PC-3 (cell line): ENCODE data around the gene GLDC. TPM values are rescaled to one million over a fixed set of nuclear protein-coding genes. Genes with fewer than 3 reads are reported as not detected.

Source experiments
- ATAC-seq: fragments of 200-7000 bp; cut with Tn5 transposase; 2 replicates; pipeline ENCODE4 v1.9.1; 2020; ENCODE audit warnings: mild to moderate bottlenecking, moderate library complexity
- BruUV-seq: library from RNA; stranded (reverse); fragments of 400-500 nt; replicated peaks from 2 replicates; lab custom pipeline; 2021; lab: Mats Ljungman, UMichigan
- CTCF ChIA-PET: fragments of 300-600 bp; sonication (Branson Sonifier 250); formaldehyde crosslinking; loops from one replicate; lab custom pipeline; 2022; ENCODE audit warnings: antibody characterized with exemption; lab: Charles Lee
- POLR2A ChIA-PET: fragments of 300-600 bp; sonication (Branson Sonifier 250); formaldehyde crosslinking; loops from one replicate; lab custom pipeline; 2022; ENCODE audit warnings: antibody characterized with exemption; ENCODE audit not compliant: unreplicated experiment; lab: Charles Lee
- DNase-seq: peaks from one replicate; pipeline ENCODE4 v3.0.0-alpha.2; 2015
- H2AFZ ChIP-seq: fragments of 300-600 bp; sonication (generic); 2 replicates; pipeline ENCODE4 v1.6.0; 2016; ENCODE audit warnings: antibody characterized with exemption, low read length
- H3F3A ChIP-seq: fragments of 300-600 bp; sonication (generic); one replicate; pipeline ENCODE4 v1.6.0; 2017; ENCODE audit warnings: antibody characterized with exemption, low read length, control low read depth, mild to moderate bottlenecking; ENCODE audit not compliant: unreplicated experiment
- H3K27ac ChIP-seq: fragments of 300-600 bp; sonication (generic); 2 replicates; pipeline ENCODE4 v1.5.1; 2016; ENCODE audit warnings: mild to moderate bottlenecking, low read length
- H3K27me3 ChIP-seq: fragments of 300-600 bp; sonication (generic); 2 replicates; pipeline ENCODE4 v1.6.1; 2016; ENCODE audit warnings: low read length, mixed read lengths
- H3K36me3 ChIP-seq: fragments of 300-600 bp; sonication (generic); 2 replicates; pipeline ENCODE4 v1.6.1; 2016; ENCODE audit warnings: low read depth, mixed run types, low read length, mixed read lengths
- H3K4me1 ChIP-seq: fragments of 300-600 bp; sonication (generic); 2 replicates; pipeline ENCODE4 v1.5.1; 2016; ENCODE audit warnings: low read length; ENCODE audit not compliant: insufficient read depth
- H3K4me2 ChIP-seq: fragments of 300-600 bp; sonication (generic); 2 replicates; pipeline ENCODE4 v1.6.0; 2016; ENCODE audit warnings: low read length
- H3K4me3 ChIP-seq: fragments of 300-600 bp; sonication (generic); 2 replicates; pipeline ENCODE4 v1.5.1; 2016; ENCODE audit warnings: mild to moderate bottlenecking, low read length, mixed read lengths
- H3K79me2 ChIP-seq: fragments of 300-600 bp; sonication (generic); 2 replicates; pipeline ENCODE4 v1.6.1; 2017; ENCODE audit warnings: low read length, mixed read lengths
- H3K9ac ChIP-seq: fragments of 300-600 bp; sonication (generic); 2 replicates; pipeline ENCODE4 v1.6.0; 2016; ENCODE audit warnings: mild to moderate bottlenecking, low read length
- H3K9me2 ChIP-seq: fragments of 300-600 bp; sonication (generic); replicated peaks from 2 replicates; pipeline ENCODE4 v1.6.1; 2016; ENCODE audit warnings: mixed run types, low read length, mixed read lengths
- H3K9me3 ChIP-seq: fragments of 300-600 bp; sonication (generic); 2 replicates; pipeline ENCODE4 v1.6.1; 2016; ENCODE audit warnings: low read length, mixed read lengths
- H4K20me1 ChIP-seq: fragments of 300-600 bp; sonication (generic); 2 replicates; pipeline ENCODE4 v1.6.1; 2016; ENCODE audit warnings: low read length, mixed read lengths
- EZH2 ChIP-seq: fragments of 300-600 bp; sonication (generic); IDR thresholded peaks from one replicate; pipeline ENCODE4 v1.6.1; 2017; ENCODE audit warnings: antibody characterized with exemption, mild to moderate bottlenecking, low read length; ENCODE audit not compliant: unreplicated experiment
- EZH2phosphoT487 ChIP-seq: fragments of 300-600 bp; sonication (generic); IDR thresholded peaks from 2 replicates; pipeline ENCODE4 v1.6.1; 2018; ENCODE audit warnings: mild to moderate bottlenecking, antibody characterized with exemption, low read length, borderline replicate concordance
- intact Hi-C: fragments of 100-400 bp; cut with micrococcal nuclease; formaldehyde crosslinking; loops from 2 replicates; pipeline ENCODE4 v1.9.0; 2023
- total RNA-seq: library from RNA; depleted of rRNA; stranded (reverse); fragments of >200 nt; gene quantifications from 2 replicates; pipeline ENCODE4 v1.2.3, GENCODE V29; 2014
- TF ChIP-seq, protein P1 (sequence below): fragments of 300-600 bp; sonication (generic); conservative IDR thresholded peaks from 2 replicates; pipeline ENCODE4 v1.5.1; 2017; ENCODE audit warnings: antibody characterized with exemption, low read depth, mild to moderate bottlenecking, low read length

The GLDC gene
- total RNA-seq, 1 experiment from 2014 or later: 8.1 TPM

- no peak overlapping the region for H2AFZ ChIP-seq
- no peak overlapping the region for H3K9ac ChIP-seq
- POLR2A ChIA-PET: no interaction called here
- no peak for TF ChIP-seq EZH2phosphoT487
- TF ChIP-seq, protein P1, sequence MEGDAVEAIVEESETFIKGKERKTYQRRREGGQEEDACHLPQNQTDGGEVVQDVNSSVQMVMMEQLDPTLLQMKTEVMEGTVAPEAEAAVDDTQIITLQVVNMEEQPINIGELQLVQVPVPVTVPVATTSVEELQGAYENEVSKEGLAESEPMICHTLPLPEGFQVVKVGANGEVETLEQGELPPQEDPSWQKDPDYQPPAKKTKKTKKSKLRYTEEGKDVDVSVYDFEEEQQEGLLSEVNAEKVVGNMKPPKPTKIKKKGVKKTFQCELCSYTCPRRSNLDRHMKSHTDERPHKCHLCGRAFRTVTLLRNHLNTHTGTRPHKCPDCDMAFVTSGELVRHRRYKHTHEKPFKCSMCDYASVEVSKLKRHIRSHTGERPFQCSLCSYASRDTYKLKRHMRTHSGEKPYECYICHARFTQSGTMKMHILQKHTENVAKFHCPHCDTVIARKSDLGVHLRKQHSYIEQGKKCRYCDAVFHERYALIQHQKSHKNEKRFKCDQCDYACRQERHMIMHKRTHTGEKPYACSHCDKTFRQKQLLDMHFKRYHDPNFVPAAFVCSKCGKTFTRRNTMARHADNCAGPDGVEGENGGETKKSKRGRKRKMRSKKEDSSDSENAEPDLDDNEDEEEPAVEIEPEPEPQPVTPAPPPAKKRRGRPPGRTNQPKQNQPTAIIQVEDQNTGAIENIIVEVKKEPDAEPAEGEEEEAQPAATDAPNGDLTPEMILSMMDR: no peak
- intact Hi-C loops: no loop called here
- no peaks in the 10 kb centered on the region for H3K9me3 ChIP-seq
- H3K79me2 ChIP-seq: no peaks in the 10 kb centered on the region
- H3K4me3 ChIP-seq: no peak overlapping the region
- H3K9me2 ChIP-seq: no peaks in the 10 kb centered on the region
- H3K27me3 ChIP-seq: no peaks in the 10 kb centered on the region
- no peaks in the 10 kb centered on the region for H3K4me1 ChIP-seq
- no peak overlapping the region for H3K27ac ChIP-seq
- no TSS peak for BruUV-seq
- no peaks in the 10 kb centered on the region for H3F3A ChIP-seq
- H4K20me1 ChIP-seq: no peaks in the 10 kb centered on the region
- ATAC-seq (no peak), DNase-seq (no peak)
- no peak overlapping the region for H3K4me2 ChIP-seq
- CTCF ChIA-PET: no interaction called here
- H3K36me3 ChIP-seq: no peaks in the 10 kb centered on the region
Measured at GRCh38 chr9:6616951-6617602, 28.5 kb downstream of the GLDC start.

DNA sequence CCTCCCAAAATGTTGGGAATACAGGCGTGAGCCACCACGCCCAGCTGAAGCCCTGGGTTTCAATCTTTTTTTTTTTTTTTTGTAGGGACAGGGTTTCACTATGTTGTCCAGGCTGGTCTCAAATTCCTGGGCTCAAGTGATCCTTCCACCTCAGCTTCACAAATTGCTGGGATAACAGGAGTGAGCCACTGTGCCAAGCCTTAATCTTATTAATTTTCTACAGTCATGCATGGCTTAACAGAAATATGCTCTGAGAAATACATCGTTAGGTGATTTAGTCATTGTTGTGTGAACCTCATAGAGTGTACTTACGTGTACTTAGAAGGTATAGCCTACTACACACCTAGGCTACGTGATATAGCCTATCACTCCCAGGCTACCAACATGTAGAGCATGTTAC lies 31.0 kb downstream of the GLDC start:
- Histone ChIP-seq H3K79me2 (no peaks in the 10 kb centered on the region), H3K9ac (no peak overlapping the region), H3K27ac (no peak overlapping the region), H3K4me1 (no peaks in the 10 kb centered on the region), H2AFZ (no peak overlapping the region), H3F3A (no peaks in the 10 kb centered on the region), H3K4me2 (no peak overlapping the region), H4K20me1 (no peaks in the 10 kb centered on the region), H3K9me3 (no peaks in the 10 kb centered on the region), H3K9me2 (no peaks in the 10 kb centered on the region), H3K36me3 (no peaks in the 10 kb centered on the region), H3K27me3 (no peaks in the 10 kb centered on the region), H3K4me3 (no peak overlapping the region)
- CTCF ChIA-PET: no interaction called here
- DNase-seq: no peak
- ATAC-seq: no peak
- intact Hi-C loops: no loop called here
- POLR2A ChIA-PET: no interaction called here
- BruUV-seq: no TSS peak
- TF ChIP-seq EZH2 (no peak), EZH2phosphoT487 (no peak)
- TF ChIP-seq, protein P1: no peak

GRCh38 chr9:6611865-6612264 lies 33.7 kb downstream of the GLDC start:
- no TSS peak for BruUV-seq
- H3K4me2 ChIP-seq: no peak overlapping the region
- H3K27me3 ChIP-seq: no peaks in the 10 kb centered on the region
- no peaks in the 10 kb centered on the region for H3K9me2 ChIP-seq
- TF ChIP-seq EZH2phosphoT487: no peak
- no peak for TF ChIP-seq EZH2
- TF ChIP-seq, protein P1: no peak
- intact Hi-C loops: no loop called here
- H4K20me1 ChIP-seq: no peaks in the 10 kb centered on the region
- ATAC-seq: no peak
- H3K9me3 ChIP-seq: no peaks in the 10 kb centered on the region
- ChIA-PET CTCF (no interaction called here), POLR2A (no interaction called here)
- no peaks in the 10 kb centered on the region for H3F3A ChIP-seq
- no peak overlapping the region for H3K4me3 ChIP-seq
- H3K4me1 ChIP-seq: no peaks in the 10 kb centered on the region
- H3K36me3 ChIP-seq: no peaks in the 10 kb centered on the region
- no peaks in the 10 kb centered on the region for H3K79me2 ChIP-seq
- H2AFZ ChIP-seq: no peak overlapping the region
- DNase-seq: no peak
- H3K27ac ChIP-seq: no peak overlapping the region
- no peak overlapping the region for H3K9ac ChIP-seq
